ENCODE results near the gene GPSM1.

GPSM1 gene

DNA sequence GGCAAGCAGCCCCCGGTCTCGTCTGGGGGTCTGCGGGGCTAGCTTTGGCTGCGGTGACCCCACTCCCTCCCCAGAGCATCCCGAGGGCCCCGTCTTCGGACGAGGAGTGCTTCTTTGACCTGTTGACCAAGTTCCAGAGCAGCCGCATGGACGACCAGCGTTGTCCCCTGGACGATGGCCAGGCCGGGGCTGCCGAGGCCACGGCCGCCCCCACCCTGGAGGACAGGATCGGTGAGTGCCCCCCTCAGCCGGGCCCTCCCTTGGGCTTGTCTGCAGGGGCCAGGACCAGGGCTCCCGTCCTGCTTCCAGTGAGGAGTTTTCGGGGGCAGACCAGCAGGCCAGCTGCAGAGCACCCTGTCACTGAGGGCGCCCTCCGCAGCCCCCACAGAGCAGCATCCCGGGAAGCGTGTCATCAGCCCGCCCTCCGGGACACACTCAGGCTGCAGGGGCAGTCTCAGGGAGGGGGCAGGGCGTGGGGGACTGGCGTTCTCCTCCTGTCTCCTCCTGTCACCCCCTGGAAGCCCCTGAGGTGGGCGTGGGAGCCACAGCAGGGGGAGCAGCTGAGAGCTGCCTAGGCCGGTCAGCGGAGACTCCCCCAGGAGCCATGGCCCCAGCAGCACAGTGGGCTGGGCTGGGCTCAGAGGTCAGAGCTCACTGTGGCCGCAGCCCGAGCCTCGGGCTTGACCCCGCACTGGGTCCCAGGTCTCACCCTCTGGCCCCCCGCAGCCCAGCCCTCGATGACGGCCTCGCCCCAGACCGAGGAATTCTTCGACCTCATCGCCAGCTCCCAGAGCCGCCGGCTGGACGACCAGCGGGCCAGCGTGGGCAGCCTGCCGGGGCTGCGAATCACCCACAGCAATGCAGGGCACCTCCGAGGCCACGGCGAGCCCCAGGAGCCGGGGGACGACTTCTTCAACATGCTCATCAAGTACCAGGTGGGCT is 28.5 kb downstream of the GPSM1 start:
- DNase-seq: no peak
- no peaks in the 10 kb centered on the region for H3K4me1 ChIP-seq (ENCODE audit: control extremely low read depth in 1 of 4, control insufficient read depth in 4 of 4, insufficient read depth in 4 of 4, low read length in 3 of 4)
- ChIA-PET CTCF (no interaction called here), POLR2A (no interaction called here)
- H3K9me3 ChIP-seq (ENCODE audit: control extremely low read depth in 1 of 5, control insufficient read depth in 4 of 5, insufficient read depth in 2 of 5, low read depth in 1 of 5, low read length in 4 of 5): no peaks in the 10 kb centered on the region
- no peak overlapping the region for H3K27ac ChIP-seq (ENCODE audit: insufficient read depth in 1 of 2, low read depth in 1 of 2, low read length in 2 of 2, poor library complexity in 1 of 2, severe bottlenecking in 2 of 2)
- H3K36me3 ChIP-seq (ENCODE audit: control insufficient read depth in 4 of 4, insufficient read depth in 4 of 4, low read length in 3 of 4): peaks cover 5 to 46% (median 16%) of the 10 kb centered on the region in 4 experiments
- WGBS (ENCODE audit: insufficient coverage): 96% methylated on average over 38 of the region's 54 CpGs
- H3K4me3 ChIP-seq (ENCODE audit: control insufficient read depth in 1 of 7, extremely low read depth in 1 of 7, insufficient read depth in 4 of 7, low read depth in 2 of 7, low read length in 6 of 7): no peak overlapping the region
- H3K27me3 ChIP-seq (replicated peaks in 2 of 5; ENCODE audit: control insufficient read depth in 4 of 5, insufficient read depth in 5 of 5, low read length in 4 of 5): no peaks in the 10 kb centered on the region

DNA sequence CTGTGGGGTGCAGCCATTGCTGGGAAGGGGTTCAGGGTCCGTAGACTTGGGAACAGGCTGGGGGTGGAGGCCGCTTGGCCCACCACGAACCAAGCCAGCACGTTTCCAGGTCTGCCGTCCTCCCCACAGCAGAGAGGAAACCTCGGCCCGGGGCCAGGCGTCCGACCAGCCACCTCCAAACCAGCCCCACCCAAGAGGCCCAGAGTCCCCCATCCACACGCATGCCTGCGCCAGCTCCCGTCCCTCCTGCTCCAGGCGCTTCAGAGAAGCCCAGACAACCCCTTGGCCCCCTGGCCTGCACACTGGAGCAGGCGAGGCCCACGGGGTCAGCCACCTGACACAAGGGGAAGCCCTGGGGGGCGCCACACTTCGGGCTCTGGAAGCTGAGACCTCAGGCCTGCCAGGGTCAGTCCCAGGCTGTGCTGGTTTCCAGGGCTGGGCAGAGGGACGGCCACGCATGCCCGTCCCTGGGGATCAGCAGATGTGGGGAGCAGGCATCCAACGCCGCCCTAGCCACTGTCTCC is 29.9 kb downstream of the GPSM1 start:
- Histone ChIP-seq H3K36me3 (ENCODE audit: control insufficient read depth in 4 of 4, insufficient read depth in 4 of 4, low read length in 3 of 4) (peaks cover 4 to 38% (median 18%) of the 10 kb centered on the region in 4 experiments), H3K9me3 (ENCODE audit: control extremely low read depth in 1 of 5, control insufficient read depth in 4 of 5, insufficient read depth in 2 of 5, low read depth in 1 of 5, low read length in 4 of 5) (no peaks in the 10 kb centered on the region), H3K27me3 (replicated peaks in 2 of 5; ENCODE audit: control insufficient read depth in 4 of 5, insufficient read depth in 5 of 5, low read length in 4 of 5) (no peaks in the 10 kb centered on the region), H3K4me1 (ENCODE audit: control extremely low read depth in 1 of 4, control insufficient read depth in 4 of 4, insufficient read depth in 4 of 4, low read length in 3 of 4) (no peaks in the 10 kb centered on the region), H3K27ac (ENCODE audit: insufficient read depth in 1 of 2, low read depth in 1 of 2, low read length in 2 of 2, poor library complexity in 1 of 2, severe bottlenecking in 2 of 2) (no peak overlapping the region), H3K4me3 (ENCODE audit: control insufficient read depth in 1 of 7, extremely low read depth in 1 of 7, insufficient read depth in 4 of 7, low read depth in 2 of 7, low read length in 6 of 7) (no peak overlapping the region)
- ChIA-PET POLR2A (no interaction called here), CTCF (no interaction called here)
- 85% methylated on average over 11 of the region's 22 CpGs for WGBS (ENCODE audit: insufficient coverage)
- DNase-seq: no peak

DNA sequence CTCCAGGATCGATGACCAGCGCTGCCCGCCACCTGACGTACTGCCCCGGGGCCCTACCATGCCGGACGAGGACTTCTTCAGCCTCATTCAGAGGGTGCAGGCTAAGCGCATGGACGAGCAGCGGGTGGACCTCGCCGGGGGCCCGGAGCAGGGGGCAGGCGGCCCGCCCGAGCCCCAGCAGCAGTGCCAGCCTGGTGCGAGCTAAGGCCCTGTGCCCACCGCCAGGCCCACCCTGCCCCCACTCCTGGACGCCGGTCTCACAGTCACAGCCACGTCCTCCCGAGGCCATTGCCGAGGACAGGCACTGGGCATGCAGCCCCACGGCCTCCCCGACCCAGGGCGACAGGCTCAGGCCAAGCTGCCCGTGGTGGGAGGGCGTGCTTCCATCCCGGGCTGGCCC is 30.7 kb downstream of the GPSM1 start:
- no peak overlapping the region for H3K4me3 ChIP-seq (ENCODE audit: control insufficient read depth in 1 of 7, extremely low read depth in 1 of 7, insufficient read depth in 4 of 7, low read depth in 2 of 7, low read length in 6 of 7)
- POLR2A ChIA-PET: no interaction called here
- no peaks in the 10 kb centered on the region for H3K9me3 ChIP-seq (ENCODE audit: control extremely low read depth in 1 of 5, control insufficient read depth in 4 of 5, insufficient read depth in 2 of 5, low read depth in 1 of 5, low read length in 4 of 5)
- no peak overlapping the region for H3K27ac ChIP-seq (ENCODE audit: insufficient read depth in 1 of 2, low read depth in 1 of 2, low read length in 2 of 2, poor library complexity in 1 of 2, severe bottlenecking in 2 of 2)
- H3K4me1 ChIP-seq (ENCODE audit: control extremely low read depth in 1 of 4, control insufficient read depth in 4 of 4, insufficient read depth in 4 of 4, low read length in 3 of 4): peaks cover 0 to 5% (median 4%) of the 10 kb centered on the region in 4 experiments
- no peaks in the 10 kb centered on the region for H3K27me3 ChIP-seq (replicated peaks in 2 of 5; ENCODE audit: control insufficient read depth in 4 of 5, insufficient read depth in 5 of 5, low read length in 4 of 5)
- peaks cover 4 to 34% (median 18%) of the 10 kb centered on the region in 4 experiments for H3K36me3 ChIP-seq (ENCODE audit: control insufficient read depth in 4 of 4, insufficient read depth in 4 of 4, low read length in 3 of 4)
- 92% methylated on average over 24 of the region's 29 CpGs for whole genome bisulfite sequencing (ENCODE audit: insufficient coverage)
- DNase-seq: no peak
- CTCF ChIA-PET: interaction anchor here (0.8 kb wide), 1 partner anchor 31 kb away, joined by 3 read pairs; no protein-coding TSS in a partner anchor

DNA sequence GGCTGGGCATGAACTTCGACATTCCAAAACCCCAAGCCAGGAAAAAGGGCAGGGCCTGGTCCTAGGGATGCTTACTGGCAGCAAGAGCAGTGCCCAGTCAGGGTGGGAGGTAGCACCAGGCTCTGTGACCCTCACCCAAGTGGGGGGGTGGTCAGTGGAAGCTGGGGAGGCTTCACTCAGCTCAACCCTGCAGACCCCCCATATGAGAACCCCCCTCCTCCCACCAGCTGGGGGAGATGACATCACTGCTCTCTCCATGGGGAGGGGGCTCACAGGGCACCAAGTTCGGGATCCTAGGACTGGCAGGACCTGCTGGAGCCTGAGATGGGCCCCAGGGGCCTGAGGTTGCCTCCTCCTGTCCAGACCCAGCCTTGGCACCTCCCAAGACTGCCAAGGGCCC is 31.5 kb downstream of the GPSM1 start:
- peaks cover 0 to 6% (median 6%) of the 10 kb centered on the region in 4 experiments for H3K4me1 ChIP-seq (ENCODE audit: control extremely low read depth in 1 of 4, control insufficient read depth in 4 of 4, insufficient read depth in 4 of 4, low read length in 3 of 4)
- no peaks in the 10 kb centered on the region for H3K9me3 ChIP-seq (ENCODE audit: control extremely low read depth in 1 of 5, control insufficient read depth in 4 of 5, insufficient read depth in 2 of 5, low read depth in 1 of 5, low read length in 4 of 5)
- no peak overlapping the region for H3K4me3 ChIP-seq (ENCODE audit: control insufficient read depth in 1 of 7, extremely low read depth in 1 of 7, insufficient read depth in 4 of 7, low read depth in 2 of 7, low read length in 6 of 7)
- POLR2A ChIA-PET: interaction anchor here (1.4 kb wide), 1 partner anchor 13 kb away, joined by 6 read pairs; no protein-coding TSS in a partner anchor
- no peak overlapping the region for H3K27ac ChIP-seq (ENCODE audit: insufficient read depth in 1 of 2, low read depth in 1 of 2, low read length in 2 of 2, poor library complexity in 1 of 2, severe bottlenecking in 2 of 2)
- CTCF ChIA-PET: interaction anchor here (0.8 kb wide), 1 partner anchor 30 kb away, joined by 3 read pairs; no protein-coding TSS in a partner anchor
- no peaks in the 10 kb centered on the region for H3K27me3 ChIP-seq (replicated peaks in 2 of 5; ENCODE audit: control insufficient read depth in 4 of 5, insufficient read depth in 5 of 5, low read length in 4 of 5)
- no peak for DNase-seq
- peaks cover 4 to 34% (median 17%) of the 10 kb centered on the region in 4 experiments for H3K36me3 ChIP-seq (ENCODE audit: control insufficient read depth in 4 of 4, insufficient read depth in 4 of 4, low read length in 3 of 4)
- 83% methylated on average over 2 of the region's 2 CpGs for WGBS (ENCODE audit: insufficient coverage)

DNA sequence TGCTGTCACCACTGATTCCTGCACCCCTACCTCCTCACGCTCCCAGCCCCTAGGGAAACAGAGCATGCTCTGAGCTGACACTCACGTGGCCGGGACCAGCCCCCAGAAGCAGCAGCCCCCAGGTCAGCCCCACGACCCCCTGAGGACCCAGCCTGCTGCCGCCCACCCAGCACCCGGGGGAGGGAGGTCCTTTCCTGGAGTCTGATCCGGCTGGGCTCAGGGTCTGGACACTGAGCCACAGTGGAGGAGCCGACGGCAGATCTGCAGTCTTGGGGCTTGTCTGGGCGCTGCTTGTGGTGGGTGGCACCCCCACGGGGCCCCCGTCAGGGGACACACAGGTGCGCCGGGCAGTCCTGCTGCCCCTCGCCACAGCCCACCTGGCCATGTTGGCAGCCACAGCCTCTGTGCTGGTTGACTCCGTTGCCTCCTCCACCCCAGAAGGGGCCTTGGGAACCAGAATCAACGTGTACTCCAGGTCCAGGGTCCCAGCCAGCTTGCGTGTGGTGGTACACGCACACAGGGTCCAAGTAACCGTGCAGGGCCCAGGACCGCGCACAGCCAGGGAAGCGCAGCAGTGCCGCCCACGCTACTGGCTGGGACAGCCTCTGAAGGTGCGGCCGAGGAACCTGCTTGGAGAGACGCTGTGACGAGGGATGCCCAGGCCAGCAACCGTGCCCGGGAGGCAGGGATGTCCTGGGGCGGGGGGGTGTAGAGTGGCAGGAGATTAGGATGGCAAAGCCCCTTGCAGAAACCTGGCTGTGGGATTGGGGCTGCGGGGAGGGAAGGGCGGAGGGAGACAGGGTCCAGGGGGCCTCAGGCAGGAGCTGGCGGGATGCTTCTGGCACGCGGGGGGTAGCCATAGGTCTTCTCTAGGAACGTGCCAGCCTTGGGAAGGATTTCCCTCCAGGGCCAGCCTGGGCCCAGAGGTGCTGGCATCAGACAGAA is 32.7 kb downstream of the GPSM1 start:
- CTCF ChIA-PET: interaction anchor here (1.3 kb wide), 1 partner anchor 42 kb away, joined by 3 read pairs; no protein-coding TSS in a partner anchor
- Histone ChIP-seq H3K36me3 (ENCODE audit: control insufficient read depth in 4 of 4, insufficient read depth in 4 of 4, low read length in 3 of 4) (peaks cover 4 to 29% (median 17%) of the 10 kb centered on the region in 4 experiments), H3K4me3 (ENCODE audit: control insufficient read depth in 1 of 7, extremely low read depth in 1 of 7, insufficient read depth in 4 of 7, low read depth in 2 of 7, low read length in 6 of 7) (no peak overlapping the region), H3K9me3 (ENCODE audit: control extremely low read depth in 1 of 5, control insufficient read depth in 4 of 5, insufficient read depth in 2 of 5, low read depth in 1 of 5, low read length in 4 of 5) (no peaks in the 10 kb centered on the region), H3K27me3 (replicated peaks in 2 of 5; ENCODE audit: control insufficient read depth in 4 of 5, insufficient read depth in 5 of 5, low read length in 4 of 5) (peaks cover 0 to 3% (median 0%) of the 10 kb centered on the region in 5 experiments), H3K27ac (ENCODE audit: insufficient read depth in 1 of 2, low read depth in 1 of 2, low read length in 2 of 2, poor library complexity in 1 of 2, severe bottlenecking in 2 of 2) (no peak overlapping the region), H3K4me1 (ENCODE audit: control extremely low read depth in 1 of 4, control insufficient read depth in 4 of 4, insufficient read depth in 4 of 4, low read length in 3 of 4) (peaks cover 0 to 15% (median 10%) of the 10 kb centered on the region in 4 experiments)
- POLR2A ChIA-PET: interaction anchor here (1.4 kb wide), 1 partner anchor 14 kb away, joined by 6 read pairs; no protein-coding TSS in a partner anchor
- 90% methylated on average over 35 of the region's 38 CpGs for WGBS (ENCODE audit: insufficient coverage)
- no peak for DNase-seq

DNA sequence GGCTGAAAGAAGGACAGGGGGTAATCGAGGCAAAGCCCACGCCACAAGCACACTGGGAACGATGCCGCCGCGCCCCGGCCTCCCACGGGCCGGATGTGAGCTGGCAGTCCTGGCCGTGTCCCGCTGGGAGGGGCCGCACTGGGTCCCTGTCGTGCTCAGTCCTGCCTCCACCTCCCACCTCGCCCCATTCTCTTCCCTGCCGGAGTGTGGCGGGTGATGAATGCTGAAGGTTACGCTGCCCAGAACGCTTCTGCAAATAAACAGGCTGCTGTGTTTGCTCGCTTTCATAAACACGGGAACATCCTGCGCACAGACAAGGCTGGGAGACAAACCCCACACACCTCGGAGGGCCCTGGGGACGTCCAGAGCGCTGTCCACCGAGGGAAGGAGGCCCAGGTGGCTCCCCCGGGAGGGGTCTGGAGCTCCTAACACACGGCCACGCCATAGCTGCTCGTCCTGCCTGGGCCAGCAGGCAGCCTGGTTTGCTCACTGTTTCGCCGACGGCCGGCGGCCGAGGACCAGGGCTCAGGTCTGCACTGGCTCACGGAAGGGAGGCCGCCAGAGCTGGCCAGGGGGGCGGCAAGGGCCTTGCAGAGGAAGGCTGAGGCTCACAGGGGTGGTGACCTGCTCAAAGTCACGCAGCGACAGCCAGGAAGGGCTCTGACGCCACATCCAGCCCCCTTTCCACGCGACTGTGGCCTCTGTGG is 33.9 kb downstream of the GPSM1 start:
- H3K27ac ChIP-seq (ENCODE audit: insufficient read depth in 1 of 2, low read depth in 1 of 2, low read length in 2 of 2, poor library complexity in 1 of 2, severe bottlenecking in 2 of 2): no peak overlapping the region
- no peak overlapping the region for H3K4me3 ChIP-seq (ENCODE audit: control insufficient read depth in 1 of 7, extremely low read depth in 1 of 7, insufficient read depth in 4 of 7, low read depth in 2 of 7, low read length in 6 of 7)
- no peaks in the 10 kb centered on the region for H3K9me3 ChIP-seq (ENCODE audit: control extremely low read depth in 1 of 5, control insufficient read depth in 4 of 5, insufficient read depth in 2 of 5, low read depth in 1 of 5, low read length in 4 of 5)
- CTCF ChIA-PET: interaction anchor here (3.7 kb wide), 1 partner anchor 49 kb away, joined by 38 read pairs; no protein-coding TSS in a partner anchor
- no peak for DNase-seq
- POLR2A ChIA-PET: no interaction called here
- peaks cover under 1 to 28% (median 13%) of the 10 kb centered on the region in 4 experiments for H3K36me3 ChIP-seq (ENCODE audit: control insufficient read depth in 4 of 4, insufficient read depth in 4 of 4, low read length in 3 of 4)
- H3K4me1 ChIP-seq (ENCODE audit: control extremely low read depth in 1 of 4, control insufficient read depth in 4 of 4, insufficient read depth in 4 of 4, low read length in 3 of 4): peaks cover 0 to 26% (median 18%) of the 10 kb centered on the region in 4 experiments
- peaks cover 0 to 3% (median 0%) of the 10 kb centered on the region in 5 experiments for H3K27me3 ChIP-seq (replicated peaks in 2 of 5; ENCODE audit: control insufficient read depth in 4 of 5, insufficient read depth in 5 of 5, low read length in 4 of 5)
- WGBS (ENCODE audit: insufficient coverage): 91% methylated on average over 29 of the region's 43 CpGs
